ENCODE results near the gene AGRN. TPM values are rescaled to one million over a fixed set of nuclear protein-coding genes. Genes with fewer than 3 reads are reported as not detected.
"Not testable (repeated sequence)": the region's sequence is repeated elsewhere in the genome, so short reads cannot be mapped to it uniquely, and the experiment has no call there.

AGRN gene
- total RNA-seq, 1 donor = 95.9 TPM

GRCh38 chr1:1003618-1004419 is 16.1 kb upstream of the AGRN start:
- H3K4me3 ChIP-seq (ENCODE audit: low read depth, low read length) = no peak overlapping the region
- DNase-seq (ENCODE audit: low read depth) = no peak
- TF ChIP-seq, protein P1, sequence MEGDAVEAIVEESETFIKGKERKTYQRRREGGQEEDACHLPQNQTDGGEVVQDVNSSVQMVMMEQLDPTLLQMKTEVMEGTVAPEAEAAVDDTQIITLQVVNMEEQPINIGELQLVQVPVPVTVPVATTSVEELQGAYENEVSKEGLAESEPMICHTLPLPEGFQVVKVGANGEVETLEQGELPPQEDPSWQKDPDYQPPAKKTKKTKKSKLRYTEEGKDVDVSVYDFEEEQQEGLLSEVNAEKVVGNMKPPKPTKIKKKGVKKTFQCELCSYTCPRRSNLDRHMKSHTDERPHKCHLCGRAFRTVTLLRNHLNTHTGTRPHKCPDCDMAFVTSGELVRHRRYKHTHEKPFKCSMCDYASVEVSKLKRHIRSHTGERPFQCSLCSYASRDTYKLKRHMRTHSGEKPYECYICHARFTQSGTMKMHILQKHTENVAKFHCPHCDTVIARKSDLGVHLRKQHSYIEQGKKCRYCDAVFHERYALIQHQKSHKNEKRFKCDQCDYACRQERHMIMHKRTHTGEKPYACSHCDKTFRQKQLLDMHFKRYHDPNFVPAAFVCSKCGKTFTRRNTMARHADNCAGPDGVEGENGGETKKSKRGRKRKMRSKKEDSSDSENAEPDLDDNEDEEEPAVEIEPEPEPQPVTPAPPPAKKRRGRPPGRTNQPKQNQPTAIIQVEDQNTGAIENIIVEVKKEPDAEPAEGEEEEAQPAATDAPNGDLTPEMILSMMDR (IDR thresholded peaks at IDR 0.05; ENCODE audit: insufficient read depth, low read depth, low read length) = no peak

- TF ChIP-seq, protein P1 (IDR thresholded peaks at IDR 0.05; ENCODE audit: insufficient read depth, low read depth, low read length) = no peak
- no peak overlapping the region for H3K4me3 ChIP-seq (ENCODE audit: low read depth, low read length)
- no peak for DNase-seq (ENCODE audit: low read depth)
These were observed 15.5 kb upstream of the AGRN start for GRCh38 chr1:1004420-1004779.

- TF ChIP-seq, protein P1 (IDR thresholded peaks at IDR 0.05; ENCODE audit: insufficient read depth, low read depth, low read length) = no peak
- peak; percentile 60 for DNase-seq (ENCODE audit: low read depth)
- no peak overlapping the region for H3K4me3 ChIP-seq (ENCODE audit: low read depth, low read length)
These were observed 14.9 kb upstream of the AGRN start for GRCh38 chr1:1004780-1005697.

DNA sequence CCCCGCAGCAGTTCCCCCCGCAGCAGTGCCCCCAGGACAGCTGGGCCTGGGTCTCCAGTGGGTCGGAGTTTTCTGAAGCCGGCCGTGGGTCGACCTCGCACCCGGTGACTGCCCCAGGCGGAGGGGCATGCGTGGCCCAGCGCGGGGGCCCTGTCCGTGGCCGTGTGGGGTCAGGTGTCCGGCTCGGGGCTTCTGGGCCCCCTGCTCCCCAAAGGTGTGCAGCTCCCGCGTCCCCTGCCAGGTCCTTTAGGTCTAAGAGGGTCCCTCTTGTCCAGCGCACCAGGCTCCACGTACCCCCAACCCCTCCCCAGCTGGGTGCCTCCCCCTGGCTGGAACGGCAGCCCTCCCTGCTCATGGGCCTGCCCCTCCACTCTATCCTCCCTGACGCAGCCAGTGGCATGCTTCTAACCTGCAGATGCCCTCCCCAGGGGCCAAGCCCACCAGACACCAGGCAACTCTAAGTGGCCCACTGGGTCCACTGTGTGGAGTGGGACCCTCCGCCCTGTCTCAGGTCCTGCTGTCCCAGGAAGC is 14.1 kb upstream of the AGRN start:
- H3K4me3 ChIP-seq (ENCODE audit: low read depth, low read length) = no peak overlapping the region
- TF ChIP-seq, protein P1 (IDR thresholded peaks at IDR 0.05; ENCODE audit: insufficient read depth, low read depth, low read length) = no peak
- no peak for DNase-seq (ENCODE audit: low read depth)

DNA sequence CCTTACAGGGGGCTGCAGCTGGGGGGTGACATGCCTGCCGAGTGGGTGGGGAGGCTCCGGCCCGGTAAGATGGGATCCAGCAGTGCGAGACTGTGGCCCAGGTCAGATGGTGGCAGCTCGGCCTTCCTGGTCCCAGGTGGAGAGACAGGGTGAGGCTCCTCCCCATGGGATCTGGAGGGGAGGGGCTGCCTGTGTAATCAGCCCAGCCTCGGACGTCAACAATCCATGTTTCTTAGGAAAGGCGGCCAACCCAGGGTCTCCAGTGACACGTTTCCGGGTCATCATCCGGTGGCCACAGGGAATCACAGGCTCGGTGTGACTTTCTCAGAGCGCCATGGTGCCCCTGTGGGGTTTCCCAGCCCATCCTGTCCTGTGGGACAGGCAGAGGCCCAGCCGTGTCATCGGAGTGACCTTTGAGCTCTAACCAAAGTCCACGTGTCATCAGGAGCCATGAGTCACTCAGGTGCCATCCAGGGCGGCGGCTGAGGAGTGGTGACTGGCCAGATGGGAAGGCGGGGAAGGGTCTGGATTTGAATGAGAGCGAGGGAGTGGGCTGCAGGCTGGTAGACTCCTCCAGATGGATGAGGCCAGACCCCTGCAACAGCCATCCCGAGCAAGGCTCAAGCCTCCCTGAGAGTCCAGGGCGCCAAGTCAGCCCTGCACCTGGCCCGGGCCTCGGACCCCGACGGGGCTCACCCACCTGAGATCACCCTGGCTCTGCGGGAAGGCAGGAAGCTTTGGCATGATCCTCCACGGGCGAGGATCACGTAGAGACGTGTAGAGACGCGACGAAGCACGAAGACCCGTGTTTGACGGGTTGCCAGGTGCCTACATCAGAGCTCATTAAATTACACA is 13.4 kb upstream of the AGRN start:
- no peak for DNase-seq (ENCODE audit: low read depth)
- H3K4me3 ChIP-seq (ENCODE audit: low read depth, low read length) = no peak overlapping the region
- TF ChIP-seq, protein P1 (IDR thresholded peaks at IDR 0.05; ENCODE audit: insufficient read depth, low read depth, low read length) = no peak

DNA sequence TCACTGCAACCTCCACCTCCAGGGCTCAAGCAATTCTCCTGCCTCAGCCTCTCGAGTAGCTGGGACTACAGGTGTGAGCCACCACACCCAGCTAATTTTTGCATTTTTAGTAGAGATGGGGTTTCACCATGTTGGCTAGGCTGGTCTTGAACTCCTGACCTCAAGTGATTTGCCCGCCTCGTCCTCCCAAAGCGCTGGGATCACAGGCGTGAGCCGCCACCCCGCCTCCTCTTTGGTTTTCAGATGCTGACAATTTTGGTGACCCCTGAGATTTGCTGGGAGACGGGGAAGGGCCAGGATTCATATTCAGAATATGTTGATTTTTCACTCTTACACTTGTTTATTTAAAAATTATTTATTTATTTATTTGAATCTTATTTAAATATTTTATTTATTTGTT is 9.8 kb upstream of the AGRN start:
- not testable (repeated sequence) for H3K4me3 ChIP-seq (ENCODE audit: low read depth, low read length); DNase-seq (ENCODE audit: low read depth)

Measured in fibroblast of villous mesenchyme (primary cell).